Endothelial cell of umbilical vein (primary cell): ENCODE results near the gene SPACA7. TPM values are rescaled to one million over a fixed set of nuclear protein-coding genes. Genes with fewer than 3 reads are reported as not detected.
"Not testable (repeated sequence)": the region's sequence is repeated elsewhere in the genome, so short reads cannot be mapped to it uniquely, and the experiment has no call there.

ENCODE experiments used
- BruUV-seq: library from RNA; stranded (reverse); fragments of 400-500 nt; replicated peaks from 2 replicates; lab custom pipeline; 2021; lab: Mats Ljungman, UMichigan
- CTCF ChIA-PET: fragments of 300-600, 350-600 bp; sonication (Branson Sonifier 250); formaldehyde crosslinking; loops from one replicate; lab custom pipeline; 2021; ENCODE audit warnings: antibody characterized with exemption, inconsistent platforms; lab: Charles Lee
- POLR2A ChIA-PET: fragments of 300-600, 350-600 bp; sonication (Branson Sonifier 250); formaldehyde crosslinking; loops from one replicate; lab custom pipeline; 2021; ENCODE audit warnings: antibody characterized with exemption, inconsistent platforms; lab: Charles Lee
- DNase-seq: peaks from one replicate; pipeline ENCODE4 v3.0.0-alpha.2; 2011; ENCODE audit warnings: low read depth, low spot score
- FAIRE-seq: peaks from 2 replicates; lab custom pipeline; 2011; peaks lifted over from hg19 to GRCh38; lab: Jason Lieb, UNC
- H2AFZ ChIP-seq: 2 replicates; pipeline ENCODE4 v1.6.0; 2012; ENCODE audit warnings: low read depth, low read length, control low read depth, inconsistent platforms
- H3K27ac ChIP-seq: 2 replicates; pipeline ENCODE4 v1.5.1; 2011; ENCODE audit warnings: low read depth, mild to moderate bottlenecking, control low read depth, low read length, moderate library complexity; ENCODE audit not compliant: insufficient read depth
- H3K27me3 ChIP-seq, 2 experiments: 2 replicates each; pipeline versions ENCODE4 v1.6.0 to v1.6.1; 2011; ENCODE audit warnings: low read length in 2 of 2, mixed read lengths in 1 of 2; ENCODE audit not compliant: control insufficient read depth in 2 of 2, insufficient read depth in 2 of 2
- H3K36me3 ChIP-seq, 2 experiments: 2 replicates in 1 of 2; 3 replicates in 1 of 2; pipeline ENCODE4 v1.5.1; 2011; ENCODE audit warnings: low read length in 2 of 2, mild to moderate bottlenecking in 1 of 2, moderate library complexity in 1 of 2; ENCODE audit not compliant: control insufficient read depth in 2 of 2, insufficient read depth in 2 of 2; ENCODE audit errors: extremely low read depth in 1 of 2
- H3K4me1 ChIP-seq: 3 replicates; pipeline ENCODE4 v1.5.1; 2011; ENCODE audit warnings: mild to moderate bottlenecking, low read length; ENCODE audit not compliant: control insufficient read depth, insufficient read depth; ENCODE audit errors: extremely low read depth
- H3K4me2 ChIP-seq: 2 replicates; pipeline ENCODE4 v1.6.1; 2011; ENCODE audit warnings: low read length, control low read depth, mixed read lengths; ENCODE audit not compliant: insufficient read depth
- H3K4me3 ChIP-seq, 3 experiments: fragments of 200-600 bp in 1 of 3; sonication (generic), shearing (Covaris generic) in 1 of 3; replicated peaks in 1 of 3; 2 replicates each; pipeline ENCODE4 v1.5.1; 2011 to 2016; ENCODE audit warnings: control low read depth in 3 of 3, low read length in 3 of 3, mild to moderate bottlenecking in 2 of 3, inconsistent platforms in 1 of 3, low read depth in 1 of 3, moderate library complexity in 1 of 3; ENCODE audit not compliant: insufficient read depth in 1 of 3
- H3K79me2 ChIP-seq: 2 replicates; pipeline ENCODE4 v1.6.0; 2012; ENCODE audit warnings: low read length, inconsistent platforms; ENCODE audit not compliant: control insufficient read depth, insufficient read depth
- H3K9ac ChIP-seq: replicated peaks from 2 replicates; pipeline ENCODE3; 2011; ENCODE audit warnings: low read length, control low read depth; ENCODE audit not compliant: insufficient read depth; ENCODE audit errors: extremely low read depth
- H3K9me1 ChIP-seq: replicated peaks from 3 replicates; pipeline ENCODE4 v1.6.0; 2011; ENCODE audit warnings: mild to moderate bottlenecking, low read length; ENCODE audit not compliant: control insufficient read depth, insufficient read depth; ENCODE audit errors: extremely low read depth
- H3K9me3 ChIP-seq: replicated peaks from 2 replicates; pipeline ENCODE4 v1.5.1; 2012; ENCODE audit warnings: low read length, inconsistent platforms; ENCODE audit not compliant: control insufficient read depth, insufficient read depth
- H4K20me1 ChIP-seq: replicated peaks from 2 replicates; pipeline ENCODE3; 2011; ENCODE audit warnings: mild to moderate bottlenecking, low read length; ENCODE audit not compliant: control insufficient read depth, insufficient read depth; ENCODE audit errors: extremely low read depth
- EZH2 ChIP-seq: IDR thresholded peaks from 2 replicates; pipeline ENCODE4 v1.6.1; 2012; ENCODE audit warnings: borderline replicate concordance, low read depth, mild to moderate bottlenecking, moderate library complexity, low read length, inconsistent platforms; ENCODE audit not compliant: severe bottlenecking
- FOS ChIP-seq: IDR thresholded peaks from 2 replicates; pipeline ENCODE4 v1.6.1; 2011; ENCODE audit warnings: mild to moderate bottlenecking, low read length, moderate library complexity, borderline replicate concordance; ENCODE audit not compliant: insufficient read depth
- GATA2 ChIP-seq: IDR thresholded peaks from 2 replicates; pipeline ENCODE4 v1.7.0; 2011; ENCODE audit warnings: low read depth, mild to moderate bottlenecking, moderate library complexity, mixed read lengths, low read length; ENCODE audit not compliant: insufficient read length, insufficient read depth
- MAX ChIP-seq: IDR thresholded peaks from 2 replicates; pipeline ENCODE4 v1.6.1; 2011; ENCODE audit not compliant: insufficient read depth, insufficient read length
- MYC ChIP-seq: IDR thresholded peaks from one replicate; pipeline ENCODE4 v1.6.1; 2011; ENCODE audit warnings: mild to moderate bottlenecking, low read depth, low read length
- POLR2A ChIP-seq: IDR thresholded peaks from 2 replicates; pipeline ENCODE4 v1.6.1; 2012; ENCODE audit warnings: low read depth, mild to moderate bottlenecking, control low read depth, low read length
- POLR2AphosphoS5 ChIP-seq: IDR thresholded peaks from 2 replicates; pipeline ENCODE4 v1.6.1; 2012; ENCODE audit warnings: low read depth, mild to moderate bottlenecking, control low read depth, low read length, moderate library complexity; ENCODE audit not compliant: insufficient read depth
- dilution Hi-C: fragments of 300-500 bp; cut with MboI; formaldehyde crosslinking; loops from one replicate; pipeline ENCODE4 v1.15.0; 2019; ENCODE audit warnings: low sequenced_read_pairs; ENCODE audit not compliant: extremely low pct_ligation_motif_present
- intact Hi-C: fragments of 100-400 bp; cut with micrococcal nuclease; formaldehyde crosslinking; loops from one replicate; pipeline ENCODE4 v1.10.0; 2022
- polyA plus RNA-seq, 4 experiments: library from polyadenylated mRNA; depleted of rRNA in 3 of 4; stranded (reverse) in 3 of 4; unstranded in 1 of 4; fragments of >200 nt; gene quantifications; 2 replicates each; pipeline versions ENCODE4 v1.2.1 to v1.2.3, GENCODE V29; 2011 to 2012; ENCODE audit warnings: missing spikeins in 1 of 4
- total RNA-seq: library from RNA; stranded (reverse); gene quantifications from 2 replicates; pipeline ENCODE4 v1.2.3, GENCODE V29; 2021

Gene SPACA7
- total and polyA plus RNA-seq, 2 donors (not counting 3 experiments of a cell fraction or from before 2014, with no cell fraction given): not detected

- H3K79me2 ChIP-seq, H3K36me3 ChIP-seq, H3K27me3 ChIP-seq, CTCF ChIA-PET, H4K20me1 ChIP-seq, H3K4me1 ChIP-seq, DNase-seq, H3K9me3 ChIP-seq, dilution Hi-C loops, H3K4me3 ChIP-seq, H3K4me2 ChIP-seq, H2AFZ ChIP-seq, intact Hi-C loops, H3K27ac ChIP-seq, BruUV-seq, H3K9me1 ChIP-seq, FAIRE-seq, POLR2A ChIA-PET, H3K9ac ChIP-seq: not testable (repeated sequence)
These were observed 22.2 kb downstream of the SPACA7 start for GRCh38 chr13:112398347-112398746.

GRCh38 chr13:112409828-112410227, 33.7 kb downstream of the SPACA7 start:
- H3K79me2 ChIP-seq, dilution Hi-C loops, H3K4me2 ChIP-seq, H3K9me3 ChIP-seq, H3K4me3 ChIP-seq, POLR2A ChIA-PET, intact Hi-C loops, H2AFZ ChIP-seq, H3K9ac ChIP-seq, H3K27me3 ChIP-seq, H3K4me1 ChIP-seq, DNase-seq, H3K36me3 ChIP-seq, H4K20me1 ChIP-seq, FAIRE-seq, H3K9me1 ChIP-seq, BruUV-seq, H3K27ac ChIP-seq, CTCF ChIA-PET: not testable (repeated sequence)

GRCh38 chr13:112416647-112417046, 40.5 kb downstream of the SPACA7 start:
- no peaks in the 10 kb centered on the region for H4K20me1 ChIP-seq
- H3K9me1 ChIP-seq: no peaks in the 10 kb centered on the region
- intact Hi-C loops: no loop called here
- POLR2A ChIA-PET: no interaction called here
- BruUV-seq: no TSS peak
- H2AFZ ChIP-seq: no peak overlapping the region
- dilution Hi-C loops: no loop called here
- no peaks in the 10 kb centered on the region for H3K4me1 ChIP-seq
- H3K36me3 ChIP-seq: no peaks in the 10 kb centered on the region
- DNase-seq (no peak), FAIRE-seq (no peak)
- no peak overlapping the region for H3K4me3 ChIP-seq
- no peaks in the 10 kb centered on the region for H3K27me3 ChIP-seq
- no peak overlapping the region for H3K27ac ChIP-seq
- H3K9ac ChIP-seq: no peak overlapping the region
- H3K79me2 ChIP-seq: no peaks in the 10 kb centered on the region
- TF ChIP-seq EZH2 (no peak), MYC (no peak), POLR2A (no peak), POLR2AphosphoS5 (no peak), MAX (no peak), FOS (no peak), GATA2 (no peak)
- CTCF ChIA-PET: no interaction called here
- H3K9me3 ChIP-seq: peaks cover 2% of the 10 kb centered on the region
- no peak overlapping the region for H3K4me2 ChIP-seq
